ENCODE measurements around the gene OR51B2.
A peak's percentile ranks its signal among the peaks of the same experiment; 100 is the strongest.

The OR51B2 gene

GRCh38 chr11:5283882-5284281 is 40.2 kb downstream of the OR51B2 start:
- DNase-seq (ENCODE audit: low spot score), result no peak

- DNase-seq (ENCODE audit: low spot score), result no peak
Measured at GRCh38 chr11:5283086-5283485, 41.0 kb downstream of the OR51B2 start.

- no peak for DNase-seq (ENCODE audit: low spot score)
Measured at GRCh38 chr11:5282628-5283027, 41.5 kb downstream of the OR51B2 start.

GRCh38 chr11:5281596-5281995 is 42.5 kb downstream of the OR51B2 start:
- DNase-seq (ENCODE audit: low spot score), result no peak

GRCh38 chr11:5280582-5281102 is 43.5 kb downstream of the OR51B2 start:
- peak; percentile 37 for DNase-seq (ENCODE audit: low spot score)

- no peak for DNase-seq (ENCODE audit: low spot score)
Measured at GRCh38 chr11:5279471-5280090, 44.5 kb downstream of the OR51B2 start.

GRCh38 chr11:5277807-5278382 is 46.2 kb downstream of the OR51B2 start:
- DNase-seq (ENCODE audit: low spot score), result no peak

GRCh38 chr11:5276697-5277096 is 47.4 kb downstream of the OR51B2 start:
- no peak for DNase-seq (ENCODE audit: low spot score)

- no peak for DNase-seq (ENCODE audit: low spot score)
Measured at GRCh38 chr11:5275369-5276110, 48.6 kb downstream of the OR51B2 start.

- no peak for DNase-seq (ENCODE audit: low spot score)
Measured at GRCh38 chr11:5274395-5274794, 49.7 kb downstream of the OR51B2 start.
